GM12801 (cell line): Measurements from ENCODE around the gene SAV1.

ENCODE experiments used
- CTCF ChIP-seq: IDR thresholded peaks from one replicate; pipeline ENCODE4 v1.5.1; 2011; ENCODE audit warnings: control low read depth; ENCODE audit not compliant: insufficient read length; ENCODE audit errors: extremely low read depth

SAV1 gene

GRCh38 chr14:50657753-50658152, 10.4 kb downstream of the SAV1 start:
- no peak for TF ChIP-seq CTCF

GRCh38 chr14:50656776-50657175, 11.3 kb downstream of the SAV1 start:
- TF ChIP-seq CTCF: no peak

GRCh38 chr14:50649691-50650090, 18.4 kb downstream of the SAV1 start:
- no peak for TF ChIP-seq CTCF

GRCh38 chr14:50647753-50648152, 20.4 kb downstream of the SAV1 start:
- no peak for TF ChIP-seq CTCF

GRCh38 chr14:50647282-50647681, 20.8 kb downstream of the SAV1 start:
- no peak for TF ChIP-seq CTCF

- no peak for TF ChIP-seq CTCF
Observed at GRCh38 chr14:50635141-50635540, 33.0 kb downstream of the SAV1 start.

GRCh38 chr14:50633954-50634353, 34.2 kb downstream of the SAV1 start:
- no peak for TF ChIP-seq CTCF

GRCh38 chr14:50631408-50631821, 36.7 kb downstream of the SAV1 start:
- TF ChIP-seq CTCF: no peak
